GM21528 (cell line): Measurements from ENCODE around the gene FOXL2NB.
"Not testable (repeated sequence)": the region's sequence is repeated elsewhere in the genome, so short reads cannot be mapped to it uniquely, and the experiment has no call there.

Experiments
- ATAC-seq: cut with Tn5 transposase; IDR thresholded peaks from one replicate; pipeline ENCODE4 v1.9.1; 2021; ENCODE audit warnings: mild to moderate bottlenecking, moderate library complexity; ENCODE audit not compliant: unreplicated experiment, low FRiP score

The FOXL2NB gene

DNA sequence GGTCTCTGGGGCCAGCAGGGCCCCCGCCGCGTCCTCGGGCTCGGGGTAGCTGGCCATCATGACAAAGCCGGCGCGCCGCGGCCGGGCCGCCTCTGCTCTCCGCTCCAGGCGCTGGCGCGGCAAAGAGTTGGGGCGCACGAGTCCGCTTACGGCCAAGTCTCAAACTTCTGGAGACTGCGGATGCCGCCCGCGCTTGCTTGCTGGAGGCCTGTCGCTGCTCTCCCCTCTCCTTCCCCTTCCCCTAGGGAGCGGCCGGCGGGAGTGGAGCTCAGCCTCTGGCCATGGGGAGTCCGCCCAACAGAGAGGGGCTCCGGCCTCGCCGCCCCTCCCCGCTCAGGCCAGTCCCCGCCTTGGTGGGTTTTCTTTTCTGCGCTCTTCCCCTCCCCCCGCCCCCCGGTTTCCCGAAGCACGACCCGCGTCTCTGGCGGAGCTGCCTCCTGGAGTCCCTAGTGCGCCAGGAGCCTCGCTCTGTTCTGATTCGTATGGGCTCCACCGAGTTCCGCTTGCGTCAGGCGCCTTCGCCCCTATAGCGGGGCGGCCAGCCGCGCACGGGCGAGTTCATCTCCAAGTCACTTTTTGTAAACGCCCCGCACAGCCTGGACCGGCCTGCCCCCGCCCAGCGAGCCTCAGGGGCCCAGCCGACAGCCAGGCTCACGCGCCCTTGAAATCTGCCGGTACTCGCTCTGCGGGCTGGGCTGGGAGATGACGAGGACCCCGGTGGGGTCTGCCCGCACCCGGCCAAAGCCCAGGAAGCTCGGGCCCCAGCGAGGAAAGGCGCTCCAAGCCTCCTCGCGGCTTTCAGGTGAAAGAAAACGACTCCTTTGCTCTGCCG, at the start of gene FOXL2NB, which contains the start of gene FOXL2:
TSS of gene FOXL2NB (plus strand) at position 555 of the 832 bp plus-strand sequence. CDS start at position 703, 148 bp downstream.
TSS of gene FOXL2 (minus strand) at position 475 of the 832 bp plus-strand sequence. CDS start at position 60, 415 bp downstream.
- no peak for ATAC-seq

DNA sequence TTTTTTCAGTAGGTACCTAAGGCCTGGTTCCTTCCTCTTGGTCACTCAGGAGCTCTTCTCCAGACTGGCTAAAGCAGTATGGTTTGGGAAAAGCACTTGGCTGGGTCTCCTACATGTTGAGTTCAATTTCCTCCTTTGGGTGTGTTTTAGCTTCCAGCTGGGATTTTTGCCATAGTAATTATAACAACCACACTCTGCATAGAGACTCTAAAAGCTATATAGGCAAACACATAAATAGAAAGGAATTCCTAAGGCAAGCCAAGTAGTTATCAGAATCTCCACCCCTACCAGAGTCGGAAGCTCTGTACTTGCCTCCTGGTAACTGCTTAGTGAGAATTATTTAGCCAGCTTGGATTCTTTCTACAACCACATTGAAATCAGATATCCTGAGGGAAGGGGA, 48.7 kb upstream of the FOXL2NB start:
- ATAC-seq = no peak

DNA sequence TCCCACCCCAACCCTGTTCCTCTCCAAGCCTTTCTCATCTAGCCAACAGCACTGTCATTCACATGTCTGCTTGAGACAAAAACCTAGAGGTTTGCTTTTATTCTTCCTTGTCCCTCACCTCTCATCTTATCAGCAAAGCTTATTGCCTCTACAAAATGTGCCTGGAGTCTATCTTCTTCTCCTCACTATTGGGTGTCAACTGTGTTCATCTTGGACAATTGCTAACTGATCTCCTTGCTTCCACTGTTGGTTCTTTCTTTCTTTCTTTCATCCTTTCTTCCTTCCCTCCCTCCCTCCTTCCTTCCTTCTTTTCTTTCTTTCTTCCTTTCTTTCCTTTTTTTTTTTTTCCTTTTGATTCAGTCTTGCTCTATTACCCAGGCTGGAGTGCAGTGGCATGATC, 48.3 kb upstream of the FOXL2NB start:
- no peak for ATAC-seq

DNA sequence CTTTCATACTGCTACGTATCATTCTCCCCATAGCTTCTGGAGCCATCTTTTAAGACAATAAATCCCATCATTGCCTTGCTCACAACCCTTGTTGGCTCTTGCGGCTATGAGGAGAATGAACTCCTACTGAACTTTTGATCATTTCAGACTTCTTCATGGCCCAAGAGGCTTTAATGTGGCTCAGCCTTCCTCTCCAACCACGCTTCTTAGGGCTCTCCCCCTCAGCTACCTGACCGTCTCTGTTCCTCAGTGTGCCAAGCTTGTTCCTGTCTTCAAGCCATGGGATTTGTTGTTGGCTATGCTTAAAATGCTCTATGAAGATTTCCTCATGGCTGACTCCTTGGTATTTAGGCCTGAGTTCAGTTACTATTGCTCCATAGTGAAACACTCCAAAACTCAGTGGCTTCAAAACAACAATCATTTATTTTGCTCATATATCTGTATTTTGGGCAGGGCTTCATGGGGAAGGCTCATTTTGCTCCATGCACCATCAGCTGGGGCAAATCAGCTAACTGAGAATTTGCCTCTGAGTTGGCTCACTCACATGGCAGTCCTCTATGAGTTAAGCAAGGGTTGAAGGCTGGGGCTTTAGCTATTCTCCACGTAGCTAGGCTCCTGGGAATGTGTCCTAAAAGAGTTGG, 47.5 kb upstream of the FOXL2NB start:
- no peak for ATAC-seq

DNA sequence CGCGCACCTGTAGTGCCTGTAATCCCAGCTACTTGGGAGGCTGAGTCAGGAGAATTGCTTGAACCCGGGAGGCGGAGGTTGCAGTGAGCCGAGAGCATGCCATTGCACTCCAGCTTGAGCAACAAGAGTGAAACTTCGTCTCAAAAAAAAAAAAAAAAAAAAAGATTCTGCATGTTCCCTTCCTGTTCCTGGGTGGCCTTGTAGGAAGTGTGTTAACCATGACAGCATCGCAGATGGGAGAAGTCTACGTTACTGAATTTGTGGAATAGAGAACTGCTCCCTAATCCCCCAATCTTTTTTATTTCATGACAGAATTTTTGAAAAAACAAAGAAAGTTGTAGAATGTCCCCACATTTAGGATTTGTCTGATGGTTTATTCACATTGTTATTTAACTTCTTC, 45.5 kb upstream of the FOXL2NB start:
- ATAC-seq = no peak

DNA sequence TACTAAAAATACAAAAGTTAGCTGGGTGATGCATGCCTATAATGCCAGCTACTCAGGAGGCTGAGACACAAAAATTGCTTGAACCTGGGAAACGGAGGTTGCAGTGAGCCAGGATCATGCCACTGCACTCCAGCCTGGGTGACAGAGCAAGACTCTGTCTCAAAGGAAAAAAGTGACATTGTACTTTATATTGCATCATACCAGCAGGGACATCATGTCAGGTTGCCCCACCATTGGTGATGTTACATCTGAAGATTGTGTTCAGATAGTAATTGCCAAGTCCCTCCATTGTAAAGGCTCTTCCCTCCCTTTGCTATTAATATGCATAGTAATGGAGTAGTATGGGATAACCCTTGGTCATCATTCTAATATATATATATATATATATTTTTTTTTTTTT, 44.8 kb upstream of the FOXL2NB start:
- no peak for ATAC-seq

DNA sequence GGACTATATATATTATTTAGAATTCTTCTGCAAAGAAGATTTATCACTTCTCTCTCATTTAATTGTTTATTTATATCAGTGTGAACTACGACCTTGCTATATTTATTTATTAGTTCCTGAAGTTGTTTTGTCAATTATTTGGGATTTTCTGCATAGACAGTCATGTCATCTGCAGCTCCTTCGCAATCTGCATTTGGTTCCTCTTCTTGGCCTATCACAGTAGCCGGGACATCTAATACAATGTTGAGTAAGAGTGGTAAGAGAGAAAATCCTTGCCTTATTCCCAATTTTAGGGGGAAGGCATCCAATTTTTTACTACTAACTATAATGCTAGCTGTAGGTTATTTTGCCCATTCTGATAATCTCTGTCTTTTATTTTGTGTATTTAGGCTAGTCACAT, 39.5 kb upstream of the FOXL2NB start:
- ATAC-seq = no peak

DNA sequence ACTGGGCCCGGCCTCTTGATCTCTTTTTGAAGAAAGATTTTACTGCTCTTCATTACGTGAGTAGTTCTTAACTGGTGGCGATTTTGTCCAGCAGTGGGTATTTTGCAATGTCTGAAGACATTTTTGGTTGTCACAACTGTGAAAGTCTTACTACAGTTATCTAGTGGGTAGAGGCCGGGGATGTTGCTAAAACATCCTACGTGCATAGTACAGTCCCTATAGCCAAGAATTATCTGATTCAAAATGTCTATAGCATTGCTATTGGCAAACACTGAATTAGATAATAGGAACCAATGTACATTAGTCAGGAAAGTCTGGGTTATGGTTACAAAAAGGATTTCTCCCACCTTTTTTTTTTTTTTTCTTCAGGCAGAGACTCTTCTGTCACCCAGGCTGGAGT, 38.2 kb upstream of the FOXL2NB start:
- no peak for ATAC-seq

DNA sequence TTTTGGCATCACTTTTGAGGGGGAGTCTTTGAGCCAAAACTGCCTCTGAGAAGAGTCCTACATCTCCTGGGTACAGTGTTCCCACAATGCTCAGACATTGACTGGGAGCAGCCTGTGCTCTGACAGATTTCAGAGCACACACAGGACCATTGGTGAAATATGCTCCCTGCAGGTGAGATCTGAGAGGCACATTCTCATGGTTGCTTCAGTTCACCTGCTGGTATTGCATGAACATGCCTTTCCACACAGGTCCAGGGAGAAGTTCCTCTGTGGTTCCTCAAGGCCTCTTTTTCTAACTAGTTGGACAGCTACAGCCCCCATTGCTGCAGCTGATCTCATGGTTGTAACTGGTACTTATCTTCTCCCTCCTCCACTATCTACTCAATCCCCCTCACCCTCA, 37.1 kb upstream of the FOXL2NB start:
- no peak for ATAC-seq

DNA sequence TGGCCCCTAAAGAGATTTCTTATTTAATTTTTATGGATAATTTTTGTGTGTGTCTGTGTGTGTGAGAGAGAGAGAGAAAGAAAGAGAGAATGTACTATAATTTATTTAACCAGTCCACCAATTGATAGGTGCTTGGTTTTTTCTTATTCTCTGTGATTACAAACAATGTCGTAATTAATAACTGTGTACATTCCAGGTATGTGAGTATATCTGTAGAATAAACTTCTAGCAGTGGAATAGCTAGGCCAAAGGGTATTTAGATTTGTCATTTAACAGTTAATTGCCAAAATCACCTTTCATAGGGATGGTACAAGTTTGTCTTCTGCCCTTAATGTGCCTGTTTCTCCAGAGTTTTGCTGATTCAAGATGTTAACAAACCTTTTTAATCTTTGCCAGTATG, 35.4 kb upstream of the FOXL2NB start:
- ATAC-seq = no peak

DNA sequence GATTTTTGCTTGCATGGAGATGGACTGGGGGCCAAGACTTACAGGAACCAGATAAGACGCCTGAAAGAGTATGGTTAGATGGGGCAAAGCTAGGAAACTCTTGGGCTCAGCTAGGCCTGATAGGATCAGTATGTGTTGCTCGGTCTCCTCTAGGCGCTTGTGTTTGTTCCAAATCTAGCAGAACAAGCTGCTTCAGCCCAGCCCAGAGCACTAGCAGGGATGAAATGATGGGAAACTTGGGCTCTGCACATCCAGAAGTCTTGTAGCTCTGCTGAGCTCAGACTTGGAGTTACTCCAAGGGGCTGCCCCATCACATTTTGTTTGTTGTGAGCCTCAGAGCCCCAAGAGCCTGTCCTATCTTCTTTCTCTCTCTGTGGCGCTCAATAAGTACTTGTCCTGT, 34.8 kb upstream of the FOXL2NB start:
- no peak for ATAC-seq

DNA sequence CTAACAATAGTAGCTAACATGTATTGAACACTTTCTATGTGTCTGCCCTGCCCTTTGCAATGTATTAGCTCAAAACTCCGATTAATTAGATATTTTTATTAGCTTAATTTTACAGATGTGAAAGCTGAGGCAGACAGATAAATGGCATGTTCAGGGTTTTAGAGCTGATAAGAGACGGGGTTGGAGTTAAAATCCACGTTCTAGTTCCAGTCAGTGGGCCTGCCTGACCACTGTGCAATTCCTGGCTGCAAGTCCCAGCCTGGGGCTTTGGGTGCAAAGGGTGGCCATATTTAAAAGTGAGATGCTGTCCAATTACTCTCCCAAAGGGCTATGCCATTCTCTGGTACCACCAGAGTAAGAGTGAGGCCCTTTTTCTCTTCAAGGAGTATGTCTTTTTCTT, 33.3 kb upstream of the FOXL2NB start:
- ATAC-seq = no peak

DNA sequence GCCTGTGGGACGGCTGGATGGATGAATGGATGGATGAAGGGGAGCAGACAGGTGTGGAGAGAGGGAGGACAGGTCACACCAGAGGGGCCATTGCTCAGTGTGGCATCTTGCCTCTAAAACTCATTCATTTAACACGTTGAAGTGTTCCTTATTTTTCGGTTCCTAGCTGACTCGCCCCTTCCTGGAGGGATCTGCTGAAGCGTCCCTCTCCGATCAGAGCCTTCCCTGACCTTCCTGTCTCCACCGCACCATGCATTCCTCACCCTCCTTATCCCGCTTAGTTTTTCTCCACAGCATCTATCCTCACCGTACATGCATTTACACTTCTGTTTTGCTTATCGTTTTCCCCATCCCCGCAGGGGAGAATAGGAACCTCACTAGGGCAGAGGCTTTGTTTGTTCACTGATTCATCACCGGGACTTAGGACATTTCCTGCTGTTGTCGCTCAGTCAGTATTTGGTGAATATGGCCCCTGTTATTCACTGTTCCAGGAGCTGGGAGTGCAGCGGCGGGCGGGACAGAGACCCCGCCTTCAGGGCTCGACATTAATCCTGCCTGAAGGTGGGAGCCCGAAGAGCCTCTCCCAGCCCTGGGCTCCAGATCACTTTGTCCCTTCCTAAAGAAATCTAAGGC, 32.0 kb upstream of the FOXL2NB start:
- peak; percentile 16 for ATAC-seq

DNA sequence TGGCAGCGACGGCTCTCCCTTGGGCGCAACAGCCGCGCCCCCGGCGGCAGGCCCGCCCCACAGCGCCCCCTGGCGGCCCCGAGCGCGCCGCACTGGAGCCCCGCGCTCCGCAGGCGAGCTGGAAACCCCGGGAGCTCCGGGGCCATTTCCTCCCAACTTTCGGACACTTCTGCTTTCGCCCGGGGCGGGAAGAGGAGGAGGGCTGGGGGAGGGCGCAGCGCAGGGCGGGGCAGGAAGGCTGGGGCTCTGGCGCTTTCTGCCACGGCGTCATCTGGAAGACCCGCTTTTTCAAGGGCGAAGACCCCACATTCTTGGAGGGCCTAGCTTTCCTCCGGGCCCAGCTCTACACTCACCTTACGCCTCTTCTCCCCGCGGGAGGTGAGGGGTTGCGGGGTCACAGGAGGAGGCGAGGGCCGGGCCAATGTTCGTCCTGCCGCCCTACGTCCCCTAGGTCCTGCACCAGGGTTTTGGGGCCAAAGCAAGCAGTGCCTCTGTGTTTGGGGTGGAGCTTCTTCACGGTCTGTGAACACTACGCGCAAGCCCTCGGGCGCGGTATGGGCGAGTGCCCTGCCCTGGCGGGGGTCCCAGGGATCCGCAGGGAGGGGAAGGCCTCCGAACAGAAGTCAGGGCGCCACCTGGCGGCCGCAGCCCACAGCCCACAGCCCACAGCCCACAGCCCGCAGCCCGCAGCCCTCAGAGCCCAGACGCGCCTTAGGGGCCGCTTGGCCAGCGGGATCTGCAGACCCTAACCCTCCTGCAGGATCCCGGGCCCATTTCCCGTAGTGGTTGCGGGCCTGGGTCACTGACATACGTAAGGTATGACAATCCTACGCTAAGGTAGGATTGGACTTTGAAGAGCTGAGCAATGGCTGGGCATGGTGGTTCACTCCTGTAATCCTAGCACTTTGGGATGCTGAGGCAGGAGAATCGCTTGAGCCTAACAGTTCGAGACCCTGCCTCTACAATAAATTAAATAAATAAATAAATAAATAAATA, 31.2 kb upstream of the FOXL2NB start:
- peak; percentile 96 for ATAC-seq

DNA sequence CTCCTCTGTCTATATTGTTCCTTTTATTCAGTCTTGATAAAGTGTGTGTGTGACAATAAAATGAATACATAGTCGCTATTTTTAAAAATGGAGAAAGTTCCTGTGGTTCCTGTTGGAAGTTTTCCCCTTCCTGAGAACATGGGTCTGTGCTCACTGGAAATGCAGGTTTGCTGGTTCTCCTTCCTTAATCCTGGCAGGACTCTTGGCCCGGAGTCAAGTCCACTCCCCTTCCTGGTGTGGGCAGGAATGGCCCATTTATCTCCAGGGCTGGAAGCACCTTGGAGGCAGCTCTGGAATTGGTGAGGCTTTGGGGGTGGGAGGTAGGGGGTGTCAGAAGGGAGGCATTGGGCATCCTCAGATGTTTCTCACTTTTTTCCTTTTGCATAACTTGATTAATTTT, 30.2 kb upstream of the FOXL2NB start:
- ATAC-seq = no peak

DNA sequence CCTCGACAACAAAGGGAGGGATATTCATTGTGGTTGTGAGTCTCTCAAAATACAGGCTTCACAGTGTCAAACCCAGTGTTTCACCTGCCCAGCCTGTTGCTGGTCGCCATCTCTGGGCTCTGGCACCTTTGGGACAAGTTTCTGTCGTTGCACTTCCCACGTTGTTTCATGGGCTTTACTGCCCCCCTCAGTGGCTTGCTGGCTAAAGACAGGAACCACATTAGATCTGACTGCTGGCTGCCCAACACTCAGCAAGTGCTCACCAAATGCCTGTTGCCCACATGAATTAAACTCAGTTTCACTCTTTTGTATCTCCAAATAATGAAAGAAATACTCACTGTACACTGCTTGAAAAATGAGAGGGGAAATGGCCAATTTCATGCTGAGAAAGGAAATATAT, 27.7 kb upstream of the FOXL2NB start:
- no peak for ATAC-seq

DNA sequence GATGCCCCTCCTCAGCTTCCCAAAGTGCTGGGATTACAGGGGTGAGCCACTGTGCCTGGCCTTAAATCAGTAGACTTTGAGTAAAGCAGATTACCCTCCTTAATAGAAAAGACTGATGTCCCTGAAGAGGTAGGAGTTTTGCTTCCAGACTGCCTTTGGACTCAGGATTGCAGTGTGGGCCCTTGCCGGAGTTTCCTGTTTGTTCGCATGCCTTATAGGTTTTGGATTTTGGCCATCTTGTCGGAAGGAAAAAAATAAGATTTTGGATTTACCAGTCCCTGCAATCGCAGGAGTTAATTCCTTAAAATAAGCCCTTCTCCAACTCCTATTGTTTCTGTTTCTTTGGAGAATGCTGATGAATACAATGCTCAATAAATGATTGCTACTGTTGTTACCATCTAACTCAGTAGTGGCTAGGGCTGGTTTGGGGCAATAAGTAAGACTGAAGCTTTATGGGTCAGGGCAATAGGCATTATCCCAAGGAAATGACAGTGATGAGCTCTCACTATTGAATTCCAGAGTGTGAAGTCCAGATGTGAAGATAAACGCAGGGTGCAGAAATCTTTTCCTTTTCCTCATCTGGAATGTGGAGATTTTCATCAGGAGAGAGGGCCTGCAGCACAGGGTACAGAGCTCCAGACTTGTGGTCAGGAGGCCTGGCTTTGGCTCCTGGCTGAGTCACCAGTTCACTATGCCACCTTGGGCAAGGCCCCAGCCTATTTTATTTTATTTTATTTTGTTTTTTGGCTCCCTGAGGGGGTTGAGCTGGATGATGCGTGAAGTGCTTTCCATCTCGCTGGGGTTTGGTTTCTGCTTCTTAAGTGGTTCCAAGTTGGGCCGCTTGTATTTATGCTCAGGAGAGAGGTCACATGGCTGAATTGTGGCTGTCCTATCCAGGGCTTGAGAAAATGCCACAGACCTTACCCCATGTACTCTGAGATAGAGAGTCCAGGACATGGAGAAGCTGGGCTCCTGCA, 25.4 kb upstream of the FOXL2NB start:
- ATAC-seq = no peak

DNA sequence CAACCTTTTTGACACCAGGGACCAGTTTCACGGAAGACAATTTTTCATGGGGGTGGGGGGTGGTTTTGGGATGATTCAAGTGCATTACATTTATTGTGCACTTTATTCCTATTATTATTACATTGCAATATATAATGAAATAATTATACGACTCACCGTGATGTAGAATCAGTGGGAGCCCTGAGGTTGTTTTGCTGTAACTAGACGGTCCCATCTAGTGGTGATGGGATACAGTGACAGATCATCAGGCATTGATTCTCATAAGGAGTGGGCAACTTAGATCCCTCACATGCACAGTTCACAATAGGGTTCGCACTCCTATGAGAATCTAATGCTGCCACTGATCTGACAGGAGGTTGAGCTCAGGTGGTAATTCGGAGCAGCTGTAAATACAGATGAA, 24.6 kb upstream of the FOXL2NB start:
- not testable (repeated sequence) for ATAC-seq

DNA sequence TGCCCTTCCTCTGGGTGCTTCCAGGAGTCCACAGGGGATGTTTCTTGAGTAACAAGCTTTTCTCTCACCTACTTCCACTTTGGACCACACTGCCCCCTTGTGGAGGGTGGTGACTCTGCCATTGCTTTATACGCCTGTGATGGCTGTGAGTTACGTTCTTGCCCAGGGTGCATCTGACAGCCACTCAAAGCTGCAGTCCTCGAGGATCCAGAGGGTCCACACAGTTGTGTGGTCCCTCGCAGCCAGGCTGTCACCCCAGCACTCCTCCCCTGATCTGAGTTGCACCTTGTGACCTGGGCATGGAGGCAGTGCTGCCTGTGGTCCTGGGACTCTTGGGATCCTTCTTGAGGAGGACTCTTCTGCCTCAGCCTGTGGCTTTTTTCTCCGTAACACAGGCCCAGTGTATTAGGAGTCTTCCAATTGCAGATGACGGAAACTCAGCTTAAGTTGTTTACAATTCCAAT, 23.5 kb upstream of the FOXL2NB start:
- ATAC-seq = no peak
